GM21423 (cell line): Measurements from ENCODE around the gene IFI44L.

ENCODE experiments used
- ATAC-seq: cut with Tn5 transposase; IDR thresholded peaks from one replicate; pipeline ENCODE4 v1.9.1; 2021; ENCODE audit warnings: mild to moderate bottlenecking, moderate library complexity; ENCODE audit not compliant: unreplicated experiment

The IFI44L gene

DNA sequence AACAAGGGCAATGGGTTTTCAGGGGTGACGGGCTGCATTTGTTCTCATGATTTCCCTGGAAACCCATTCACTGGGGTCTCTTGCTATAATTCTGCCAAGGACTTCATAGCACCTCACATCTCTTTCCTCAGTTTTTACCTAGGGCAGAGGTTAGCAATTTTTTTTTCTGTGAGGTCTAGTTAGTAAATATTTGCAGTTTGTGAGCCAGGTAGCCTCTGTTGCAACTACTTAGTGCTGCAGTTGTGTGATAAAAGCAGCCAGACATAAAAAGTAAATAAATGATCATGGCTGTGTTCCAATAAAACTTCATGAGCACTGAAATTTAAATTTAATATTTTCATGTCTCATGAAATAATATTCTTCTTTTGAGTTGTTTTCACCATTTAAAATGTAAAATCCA is 67.1 kb downstream of the IFI44L start:
- no peak for ATAC-seq

GRCh38 chr1:78687914-78688313 is 67.7 kb downstream of the IFI44L start:
- no peak for ATAC-seq

DNA sequence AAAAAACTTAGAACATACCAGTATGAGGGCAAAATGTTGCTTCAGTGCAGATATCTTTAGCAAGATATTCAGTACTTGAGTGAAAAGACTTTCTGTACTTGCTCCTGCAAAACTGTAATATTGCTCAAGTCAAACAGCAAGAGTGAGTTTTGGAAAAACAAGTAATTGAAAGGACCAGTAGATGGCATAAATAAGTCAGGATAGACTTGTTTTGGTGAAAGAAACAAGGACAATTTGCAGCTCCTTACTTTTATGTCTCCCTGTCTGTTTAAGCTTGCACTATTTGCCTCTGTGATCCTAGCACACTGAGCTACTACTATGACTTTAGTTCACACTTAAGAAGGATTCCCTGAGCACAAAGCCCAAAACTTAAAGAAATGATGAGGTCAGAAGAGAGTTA is 68.4 kb downstream of the IFI44L start:
- no peak for ATAC-seq

- no peak for ATAC-seq
Measured at GRCh38 chr1:78690516-78690915, 70.3 kb downstream of the IFI44L start.

DNA sequence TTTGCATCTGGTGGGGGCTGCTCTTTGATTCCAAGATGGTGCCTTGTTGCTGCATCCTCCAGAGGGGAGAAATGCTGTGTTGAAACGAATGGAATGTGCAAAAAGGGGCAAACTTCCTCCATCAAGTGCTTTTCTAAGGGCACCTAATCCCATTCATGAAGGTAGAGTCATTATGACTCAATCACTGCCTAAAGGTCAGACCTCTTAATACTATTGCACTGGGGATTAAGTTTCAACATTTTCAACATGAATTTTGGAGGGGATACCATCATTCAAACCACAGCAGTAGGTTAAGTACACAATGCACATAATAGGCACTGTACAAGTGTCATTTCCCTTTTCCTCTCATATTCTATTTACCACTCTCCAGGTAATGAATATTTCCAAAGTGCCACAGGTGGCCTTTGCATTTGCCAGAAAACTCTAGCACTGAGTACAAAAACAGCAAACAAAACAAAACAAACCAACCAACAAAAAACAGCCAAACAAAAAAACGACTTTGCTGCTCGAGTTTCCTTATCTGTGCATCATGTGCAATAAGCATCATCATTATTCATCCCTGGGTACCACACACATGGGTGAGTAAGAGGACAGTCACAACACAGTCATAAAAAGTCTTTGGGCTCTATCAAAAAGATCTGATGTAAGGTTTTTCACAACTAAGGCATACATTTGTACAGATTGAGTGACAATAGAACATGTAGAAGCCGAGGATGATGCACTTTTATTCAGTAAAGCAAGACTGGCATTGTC is 71.9 kb downstream of the IFI44L start:
- ATAC-seq = no peak
